Transverse colon (tissue), 4 donors: ENCODE data around the gene IDI1. TPM values are rescaled to one million over a fixed set of nuclear protein-coding genes. Genes with fewer than 3 reads are reported as not detected.

ENCODE experiments used
- DNase-seq: peaks from one replicate; pipeline ENCODE4 v3.0.0-alpha.2; 2019
- H3K27ac ChIP-seq, 4 donors: fragments of 200-600 bp; sonication (generic); 2 replicates each; pipeline ENCODE4 v1.5.1; 2016 to 2018; ENCODE audit warnings: inconsistent platforms in 4 of 4
- H3K27me3 ChIP-seq: fragments of 200-600 bp; sonication (generic); 2 replicates; pipeline ENCODE4 v1.5.1; 2017; ENCODE audit warnings: inconsistent platforms
- H3K36me3 ChIP-seq, 4 donors: fragments of 200-600 bp; sonication (generic); 2 replicates each; pipeline ENCODE4 v1.5.1; 2017 to 2019; ENCODE audit warnings: inconsistent platforms in 4 of 4
- H3K4me1 ChIP-seq, 4 donors: fragments of 200-600 bp; sonication (generic); 2 replicates each; pipeline ENCODE4 v1.5.1; 2017 to 2020; ENCODE audit warnings: inconsistent platforms in 4 of 4
- H3K4me3 ChIP-seq, 4 donors: fragments of 200-600 bp; sonication (generic); 1 replicate in 1 of 4; 2 replicates in 3 of 4; pipeline versions ENCODE4 v1.5.1 to v1.6.1; 2017 to 2019; ENCODE audit warnings: inconsistent platforms in 4 of 4
- H3K9me3 ChIP-seq, 2 donors: fragments of 200-600 bp; sonication (generic); 2 replicates each; pipeline ENCODE4 v1.5.1; 2017 to 2019; ENCODE audit warnings: inconsistent platforms in 2 of 2
- CTCF ChIP-seq, 5 experiments: fragments of 200-600 bp in 3 of 5; fragments of 450-650 bp in 2 of 5; sonication (generic) in 3 of 5; IDR thresholded peaks; 1 replicate in 2 of 5; 2 replicates in 3 of 5; pipeline ENCODE4 v1.5.1; 2016 to 2017; ENCODE audit warnings: antibody characterized with exemption in 5 of 5, inconsistent platforms in 3 of 5, mild to moderate bottlenecking in 2 of 5, moderate library complexity in 1 of 5
- EP300 ChIP-seq: sonication (generic); formaldehyde crosslinking; IDR thresholded peaks from one replicate; pipeline ENCODE4 v1.6.1; 2017; ENCODE audit warnings: antibody characterized with exemption, low read depth
- POLR2A ChIP-seq: fragments of 450-650 bp; IDR thresholded peaks from one replicate; pipeline ENCODE4 v1.6.1; 2016; ENCODE audit warnings: antibody characterized with exemption, mild to moderate bottlenecking, moderate library complexity
- POLR2AphosphoS5 ChIP-seq, 3 donors: sonication (generic); formaldehyde crosslinking; IDR thresholded peaks; one replicate each; pipeline ENCODE4 v1.6.1; 2016; ENCODE audit warnings: antibody characterized with exemption in 3 of 3
- WGBS, 2 donors: methylation state at CpG; one replicate each; pipeline ENCODE4 v1.1.5; 2018; ENCODE audit warnings: low coverage in 1 of 2; 5-methylcytosine and 5-hydroxymethylcytosine counted together
- in situ Hi-C, 4 donors: fragments of 200-750 bp; cut with MboI; loops; one replicate each; pipeline versions ENCODE4 v1.15.0 to v1.15.1; 2017; ENCODE audit warnings: low sequenced_read_pairs in 3 of 4, low pct_ligation_motif_present in 1 of 4, low pct_unique_long_range_greater_than_20kb in 1 of 4
- intact Hi-C: fragments of 100-400 bp; cut with DNase I; formaldehyde crosslinking; loops from one replicate; pipeline ENCODE4 v1.15.1; 2023; ENCODE audit warnings: low total_unique reads
- total RNA-seq, 4 donors: library from RNA; depleted of rRNA; stranded (reverse); fragments of >200 nt; gene quantifications; one replicate each; pipeline ENCODE4 v1.1.0, GENCODE V29; 2016

IDI1 gene
- total RNA-seq, 4 donors from 2014 or later = 31.1 to 81.5 (median 57.1) TPM

GRCh38 chr10:1025683-1026082, 23.2 kb downstream of the IDI1 start, which contains the start of gene IDI2:
Gene IDI2, minus strand, starts transcription at chr10:1025859. Its CDS starts 1,136 bp downstream, at chr10:1024723.
- no peak for TF ChIP-seq EP300
- TF ChIP-seq POLR2A = no peak
- TF ChIP-seq POLR2AphosphoS5 (IDR thresholded peaks at IDR 0.05) = no peak
- no peak for TF ChIP-seq CTCF (IDR thresholded peaks at IDR 0.05)
- in situ Hi-C loops = no loop called here
- H3K27ac ChIP-seq = no peak within 1 kb of the TSS
- DNase-seq = no peak
- H3K4me1 ChIP-seq = no peaks in the 10 kb centered on the region
- H3K9me3 ChIP-seq = no peaks in the 10 kb centered on the region
- no peaks in the 10 kb centered on the region for H3K36me3 ChIP-seq
- H3K27me3 ChIP-seq = no peaks in the 10 kb centered on the region
- intact Hi-C loops = no loop called here
- 97 to 100% methylated on average over 1 of the region's 1 CpG for WGBS, 2 donors
- H3K4me3 ChIP-seq = no peak within 1 kb of the TSS

GRCh38 chr10:1024103-1024502, 24.8 kb downstream of the IDI1 start:
- in situ Hi-C loops = no loop called here
- no peaks in the 10 kb centered on the region for H3K9me3 ChIP-seq
- H3K4me3 ChIP-seq = no peak overlapping the region
- intact Hi-C loops = no loop called here
- TF ChIP-seq POLR2A (no peak), EP300 (no peak), CTCF (IDR thresholded peaks at IDR 0.05) (no peak), POLR2AphosphoS5 (IDR thresholded peaks at IDR 0.05) (no peak)
- no peak overlapping the region for H3K27ac ChIP-seq
- WGBS, 2 donors = 95 to 100% methylated on average over 1 to 12 of the region's 12 CpGs
- DNase-seq = no peak
- no peaks in the 10 kb centered on the region for H3K4me1 ChIP-seq
- H3K36me3 ChIP-seq = peaks cover 0 to 9% (median 0%) of the 10 kb centered on the region in 4 donors
- no peaks in the 10 kb centered on the region for H3K27me3 ChIP-seq

DNA sequence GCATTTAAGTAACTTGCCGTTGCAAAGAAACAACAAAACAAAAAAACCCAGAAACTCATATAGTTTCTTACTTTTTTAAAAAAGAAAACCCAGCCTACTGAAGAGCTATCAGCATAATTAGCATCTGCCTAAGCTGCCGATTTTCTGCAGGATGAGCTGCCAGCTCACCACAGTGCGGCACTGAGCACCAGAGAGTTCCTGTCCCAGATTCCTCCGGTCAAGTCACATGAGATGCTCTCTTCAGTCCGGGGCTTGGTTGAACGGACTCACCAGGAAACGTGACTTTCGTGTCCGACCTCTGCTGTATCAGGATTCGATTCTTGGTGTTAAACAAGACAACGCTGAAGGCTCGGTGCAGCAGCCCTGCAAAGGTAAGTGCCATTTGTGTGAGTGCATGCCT, 26.5 kb downstream of the IDI1 start:
- no peaks in the 10 kb centered on the region for H3K9me3 ChIP-seq
- no peaks in the 10 kb centered on the region for H3K4me1 ChIP-seq
- TF ChIP-seq POLR2AphosphoS5 (IDR thresholded peaks at IDR 0.05) (no peak), POLR2A (no peak), CTCF (IDR thresholded peaks at IDR 0.05) (no peak), EP300 (no peak)
- in situ Hi-C loops = no loop called here
- no peaks in the 10 kb centered on the region for H3K27me3 ChIP-seq
- no peak overlapping the region for H3K4me3 ChIP-seq
- WGBS, 2 donors = 86 to 89% methylated on average over 7 to 12 of the region's 12 CpGs
- intact Hi-C loops = no loop called here
- H3K27ac ChIP-seq = no peak overlapping the region
- DNase-seq = no peak
- peaks cover 0 to 20% (median 3%) of the 10 kb centered on the region in 4 donors for H3K36me3 ChIP-seq

DNA sequence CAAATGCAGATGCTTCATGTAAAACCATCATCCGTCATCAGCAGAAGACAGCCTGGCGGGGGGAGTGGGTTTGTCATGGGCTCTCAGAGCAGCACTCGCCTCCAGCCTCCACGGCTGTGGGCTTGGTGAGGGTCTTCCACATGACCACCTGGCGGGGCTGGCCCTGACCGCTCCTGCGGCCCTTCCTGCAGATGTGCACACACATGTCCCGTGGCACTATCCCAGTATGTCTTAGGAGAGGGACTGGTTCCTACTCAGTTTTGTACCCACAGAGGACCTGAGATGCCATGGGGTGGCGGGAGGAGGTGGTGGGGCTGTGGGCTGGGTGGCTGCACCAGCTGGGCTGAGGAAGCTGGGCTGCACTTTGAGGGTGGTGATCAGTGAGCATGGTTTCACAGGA, 28.0 kb downstream of the IDI1 start:
- 91% methylated on average over 9 of the region's 9 CpGs; no CpG with 5 or more reads in 1 of the 2 donors for WGBS, 2 donors
- Histone ChIP-seq H3K9me3 (no peaks in the 10 kb centered on the region), H3K27ac (no peak overlapping the region), H3K4me3 (no peak overlapping the region), H3K4me1 (no peaks in the 10 kb centered on the region), H3K27me3 (no peaks in the 10 kb centered on the region), H3K36me3 (peaks cover 0 to 33% (median 11%) of the 10 kb centered on the region in 4 donors)
- TF ChIP-seq POLR2A (no peak), POLR2AphosphoS5 (IDR thresholded peaks at IDR 0.05) (no peak), EP300 (no peak), CTCF (IDR thresholded peaks at IDR 0.05) (no peak)
- DNase-seq = no peak
- intact Hi-C loops = no loop called here
- in situ Hi-C loops = no loop called here
